SK-N-SH (cell line): ENCODE data around the gene LYZL2. TPM values are rescaled to one million over a fixed set of nuclear protein-coding genes. Genes with fewer than 3 reads are reported as not detected.
A peak's percentile ranks its signal among the peaks of the same experiment; 100 is the strongest.
"Not testable (repeated sequence)": the region's sequence is repeated elsewhere in the genome, so short reads cannot be mapped to it uniquely, and the experiment has no call there.

Experiments used
- CTCF ChIA-PET: fragments of 300-600, 350-600 bp; formaldehyde crosslinking; extraction: SDS; loops from one replicate; lab custom pipeline; 2021; lab: Yijun Ruan, JAX
- POLR2A ChIA-PET: fragments of 350-600 bp; sonication (Branson Sonifier 250); formaldehyde crosslinking; extraction: SDS; loops from one replicate; lab custom pipeline; 2020; ENCODE audit warnings: antibody characterized with exemption, inconsistent platforms; lab: Yijun Ruan, JAX
- DNase-seq: peaks from one replicate; pipeline ENCODE4 v3.0.0; 2012
- H2AFZ ChIP-seq: fragments of 200-600 bp; sonication (generic); 2 replicates; pipeline ENCODE4 v1.8.1; 2016; ENCODE audit warnings: antibody characterized with exemption, mild to moderate bottlenecking, low read depth
- H3F3A ChIP-seq: fragments of 200-600 bp; sonication (generic); replicated peaks from 2 replicates; pipeline ENCODE3; 2016; ENCODE audit warnings: antibody characterized with exemption, mild to moderate bottlenecking; ENCODE audit not compliant: insufficient read depth
- H3K27ac ChIP-seq, 2 experiments: fragments of 200-500 bp in 1 of 2; fragments of 200-600 bp in 1 of 2; sonication (Bioruptor generic) in 1 of 2; sonication (generic), shearing (Covaris generic) in 1 of 2; 2 replicates each; pipeline versions ENCODE4 v1.5.1 to v1.6.1; 2014 to 2016; ENCODE audit warnings: low read depth in 2 of 2, inconsistent platforms in 1 of 2, low read length in 1 of 2, mild to moderate bottlenecking in 1 of 2, mixed read lengths in 1 of 2
- H3K27me3 ChIP-seq: fragments of 200-600 bp; sonication (generic), shearing (Covaris generic); 2 replicates; pipeline ENCODE4 v1.6.1; 2016; ENCODE audit warnings: mixed run types; ENCODE audit not compliant: insufficient read depth
- H3K36me3 ChIP-seq, 2 experiments: fragments of 200-500 bp in 1 of 2; fragments of 200-600 bp in 1 of 2; sonication (Bioruptor generic) in 1 of 2; sonication (generic) in 1 of 2; replicated peaks in 1 of 2; 2 replicates each; pipeline versions ENCODE3 to v1.5.1; 2014 to 2016; ENCODE audit warnings: low read length in 1 of 2, mild to moderate bottlenecking in 1 of 2; ENCODE audit not compliant: insufficient read depth in 2 of 2, control insufficient read depth in 1 of 2
- H3K4me1 ChIP-seq, 2 experiments: fragments of 200-500 bp in 1 of 2; fragments of 200-600 bp in 1 of 2; sonication (Bioruptor generic) in 1 of 2; sonication (generic), shearing (Covaris generic) in 1 of 2; 2 replicates each; pipeline versions ENCODE4 v1.5.1 to v1.6.1; 2014 to 2016; ENCODE audit warnings: low read depth in 1 of 2, low read length in 1 of 2, mixed run types in 1 of 2; ENCODE audit not compliant: insufficient read depth in 2 of 2, control insufficient read depth in 1 of 2
- H3K4me2 ChIP-seq: fragments of 200-600 bp; sonication (generic), shearing (Covaris generic); 2 replicates; pipeline ENCODE4 v1.6.1; 2017; ENCODE audit warnings: mixed run types
- H3K4me3 ChIP-seq, 2 experiments: fragments of 200-500 bp in 1 of 2; fragments of 200-600 bp in 1 of 2; sonication (Bioruptor generic) in 1 of 2; sonication (generic), shearing (Covaris generic) in 1 of 2; 2 replicates each; pipeline versions ENCODE4 v1.5.1 to v1.8.1; 2014 to 2016; ENCODE audit warnings: low read depth in 2 of 2, inconsistent platforms in 1 of 2, low read length in 1 of 2, mild to moderate bottlenecking in 1 of 2, mixed read lengths in 1 of 2, moderate library complexity in 1 of 2
- H3K79me2 ChIP-seq: fragments of 200-600 bp; sonication (generic); 2 replicates; pipeline ENCODE4 v1.8.1; 2017; ENCODE audit warnings: mild to moderate bottlenecking; ENCODE audit not compliant: insufficient read depth
- H3K9ac ChIP-seq: fragments of 200-600 bp; sonication (generic); 2 replicates; pipeline ENCODE4 v1.6.1; 2017; ENCODE audit warnings: mixed run types
- H3K9me2 ChIP-seq: fragments of 200-600 bp; sonication (generic); 2 replicates; pipeline ENCODE4 v1.6.1; 2017; ENCODE audit warnings: mixed run types
- H3K9me3 ChIP-seq: fragments of 200-600 bp; sonication (generic); 2 replicates; pipeline ENCODE4 v1.6.1; 2017; ENCODE audit warnings: mixed run types, mild to moderate bottlenecking, moderate library complexity
- H4K20me1 ChIP-seq: fragments of 200-600 bp; sonication (generic); 2 replicates; pipeline ENCODE4 v1.6.1; 2017; ENCODE audit warnings: mild to moderate bottlenecking, mixed run types; ENCODE audit not compliant: insufficient read depth
- JUND ChIP-seq: IDR thresholded peaks from 2 replicates; pipeline ENCODE4 v1.4.0; 2012
- MAX ChIP-seq: IDR thresholded peaks from 2 replicates; pipeline ENCODE4 v1.4.0; 2012; ENCODE audit warnings: low read depth
- MXI1 ChIP-seq: IDR thresholded peaks from 2 replicates; pipeline ENCODE4 v1.6.1; 2012; ENCODE audit warnings: mild to moderate bottlenecking, low read depth, low read length, improper control_type of control experiment
- RCOR1 ChIP-seq: fragments of 150-350 bp; IDR thresholded peaks from 2 replicates; pipeline ENCODE4 v1.6.1; 2017; ENCODE audit warnings: antibody characterized with exemption, low read length
- REST ChIP-seq: IDR thresholded peaks from 2 replicates; pipeline ENCODE4 v1.6.1; 2012; ENCODE audit warnings: mild to moderate bottlenecking, low read depth, low read length, moderate library complexity
- RXRA ChIP-seq: IDR thresholded peaks from 2 replicates; pipeline ENCODE4 v1.4.0; 2012; ENCODE audit warnings: low read depth, mild to moderate bottlenecking, borderline replicate concordance
- WGBS: methylation state at CpG from one replicate; pipeline ENCODE4 v1.1.6; 2017; ENCODE audit warnings: low lambda C conversion rate; 5-methylcytosine and 5-hydroxymethylcytosine counted together
- polyA plus RNA-seq, 3 experiments: library from polyadenylated mRNA; depleted of rRNA; stranded (reverse); fragments of >200 nt; gene quantifications; 2 replicates each; pipeline ENCODE4 v1.2.3, GENCODE V29; 2012

LYZL2 gene
- polyA plus RNA-seq, 1 of the 3 experiments (the other 2 are of a cell fraction) = not detected

GRCh38 chr10:30607814-30608213, 21.7 kb downstream of the LYZL2 start:
- TF ChIP-seq RCOR1 = no peak
- TF ChIP-seq JUND = no peak
- TF ChIP-seq REST = no peak
- ChIA-PET CTCF (interaction anchor here (9.1 kb wide), 1 partner anchor 17 kb away, joined by 70 read pairs; no protein-coding TSS in a partner anchor), POLR2A (no interaction called here)
- Histone ChIP-seq H3K9ac (no peak overlapping the region), H3K4me3 (no peak overlapping the region), H4K20me1 (no peaks in the 10 kb centered on the region), H3K27me3 (no peaks in the 10 kb centered on the region), H2AFZ (no peak overlapping the region), H3K27ac (no peak overlapping the region), H3K9me2 (no peaks in the 10 kb centered on the region), H3K36me3 (no peaks in the 10 kb centered on the region), H3K4me1 (peaks cover 0 to 2% of the 10 kb centered on the region in 2 experiments; a peak in 1 of 4 replicates), H3K79me2 (no peaks in the 10 kb centered on the region), H3K9me3 (no peaks in the 10 kb centered on the region), H3F3A (no peaks in the 10 kb centered on the region), H3K4me2 (no peak overlapping the region)
- DNase-seq = no peak
- WGBS = 87% methylated on average over 6 of the region's 6 CpGs

GRCh38 chr10:30606313-30606712, 23.2 kb downstream of the LYZL2 start:
- H3K27ac ChIP-seq = no peak overlapping the region
- WGBS = 77% methylated on average over 5 of the region's 5 CpGs
- DNase-seq = no peak
- no peak overlapping the region for H2AFZ ChIP-seq
- POLR2A ChIA-PET = no interaction called here
- H3K4me2 ChIP-seq = no peak overlapping the region
- no peaks in the 10 kb centered on the region for H4K20me1 ChIP-seq
- H3K9me3 ChIP-seq = no peaks in the 10 kb centered on the region
- no peaks in the 10 kb centered on the region for H3K9me2 ChIP-seq
- no peaks in the 10 kb centered on the region for H3F3A ChIP-seq
- no peak overlapping the region for H3K4me3 ChIP-seq
- no peaks in the 10 kb centered on the region for H3K27me3 ChIP-seq
- TF ChIP-seq MAX (0 out of 2 replicates have a peak, but pooled peaks have one; percentile 9), MXI1 (no peak)
- H3K9ac ChIP-seq = no peak overlapping the region
- CTCF ChIA-PET = interaction anchor here (1.6 to 9.1 kb wide), 3 partner anchors 13 to 34 kb away, joined by 5 to 70 read pairs (median 14); no protein-coding TSS in a partner anchor
- peaks cover 0 to 2% of the 10 kb centered on the region in 2 experiments; a peak in 1 of 4 replicates for H3K4me1 ChIP-seq
- no peaks in the 10 kb centered on the region for H3K36me3 ChIP-seq
- H3K79me2 ChIP-seq = no peaks in the 10 kb centered on the region

- H3K79me2 ChIP-seq, H3K27ac ChIP-seq, H3K27me3 ChIP-seq, H3K36me3 ChIP-seq, POLR2A ChIA-PET, H3K4me3 ChIP-seq, H3K9ac ChIP-seq, H3K9me3 ChIP-seq, H3K9me2 ChIP-seq, H3K4me1 ChIP-seq, H4K20me1 ChIP-seq, H3F3A ChIP-seq: not testable (repeated sequence)
- CTCF ChIA-PET = interaction anchor here (1.6 to 9.1 kb wide), 3 partner anchors 12 to 35 kb away, joined by 5 to 70 read pairs (median 14); no protein-coding TSS in a partner anchor
- H2AFZ ChIP-seq = 0 out of 2 replicates have a peak overlapping the region, but pooled peaks have one; percentile 16
- DNase-seq = peak; percentile 16
- TF ChIP-seq RXRA = peak; percentile 41; the same call in 1 of the 2 replicates
- peak overlapping the region; percentile 50; the same call in 1 of the 2 replicates for H3K4me2 ChIP-seq
- 33% methylated on average over 11 of the region's 16 CpGs for WGBS
Observed at GRCh38 chr10:30605341-30606121, 24.0 kb downstream of the LYZL2 start.
